Stimulated activated CD4-positive, alpha-beta T cell treated with anti-CD3 and anti-CD28 coated beads, Interleukin-2, amount 100 ng/mL, for 24 hours (primary cell): ENCODE measurements around the gene IFITM2.
"Not testable (repeated sequence)": the region's sequence is repeated elsewhere in the genome, so short reads cannot be mapped to it uniquely, and the experiment has no call there.

Experiments used
- DNase-seq, 2 donors: peaks; one replicate each; pipeline ENCODE4 v3.0.0-alpha.2; 2020

The IFITM2 gene

GRCh38 chr11:349270-349954 lies 41.8 kb downstream of the IFITM2 start:
- DNase-seq: not testable (repeated sequence)

GRCh38 chr11:350033-350722 lies 42.6 kb downstream of the IFITM2 start:
- DNase-seq: not testable (repeated sequence)

DNA sequence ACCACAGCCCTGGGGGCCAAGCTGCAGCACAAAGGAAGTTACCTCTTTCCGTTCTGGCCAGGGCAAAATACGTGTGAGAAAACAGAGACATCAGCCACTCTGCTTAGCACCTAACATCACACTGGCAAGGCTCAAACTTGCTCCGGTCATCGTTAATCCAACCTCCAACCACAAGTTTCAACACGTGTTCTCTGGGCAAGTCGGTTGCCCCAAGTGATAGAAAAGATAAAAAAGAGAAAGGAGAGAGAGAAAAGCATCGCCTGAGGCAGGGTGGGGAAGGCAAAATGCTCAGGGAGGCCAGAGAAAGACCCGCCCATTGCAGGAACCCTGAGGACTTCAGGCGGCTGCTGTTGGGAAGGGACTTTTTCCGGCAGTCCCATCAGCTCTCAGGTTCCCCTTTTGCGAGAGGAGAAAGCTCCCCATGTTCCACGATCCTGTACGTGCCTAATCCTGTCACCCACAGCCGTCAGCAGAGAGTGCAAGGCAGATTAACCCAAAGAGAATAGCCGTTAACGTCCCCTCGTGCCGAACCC lies 43.2 kb downstream of the IFITM2 start:
- no peak for DNase-seq

- DNase-seq: no peak
Observed at GRCh38 chr11:351411-351810, 43.8 kb downstream of the IFITM2 start.

GRCh38 chr11:352456-353031 lies 44.9 kb downstream of the IFITM2 start:
- no peak for DNase-seq

GRCh38 chr11:353179-353873 lies 45.7 kb downstream of the IFITM2 start:
- DNase-seq: no peak

GRCh38 chr11:355581-356458 lies 48.2 kb downstream of the IFITM2 start:
- peak; percentile 86 to 90 for DNase-seq

DNA sequence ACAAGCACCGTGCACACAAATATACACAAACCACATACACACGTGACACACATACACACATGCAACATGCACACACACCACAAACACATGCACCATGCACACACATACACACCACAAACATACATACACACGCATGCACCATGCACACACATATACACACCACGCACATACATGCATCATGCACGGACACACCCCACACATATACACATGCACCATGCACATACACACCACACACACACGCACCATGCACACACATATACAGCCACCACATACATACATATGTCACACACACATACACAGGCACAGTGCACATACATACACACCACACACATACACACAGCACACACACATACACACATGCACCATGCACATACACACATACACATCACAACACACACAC lies 49.0 kb downstream of the IFITM2 start:
- no peak for DNase-seq

DNA sequence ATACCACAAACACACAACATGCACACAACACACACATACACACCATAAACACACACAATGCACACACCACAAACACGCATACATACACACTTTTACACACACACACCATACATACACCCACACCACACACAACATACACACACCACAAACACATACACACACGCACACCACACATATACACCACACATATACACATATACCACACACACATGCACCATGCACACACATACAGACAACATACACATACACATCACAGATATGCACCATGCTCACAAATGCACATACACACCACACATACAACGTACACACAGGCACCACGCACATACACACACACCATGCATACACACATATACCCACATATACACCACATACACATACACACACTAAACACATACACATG lies 50.0 kb downstream of the IFITM2 start:
- no peak for DNase-seq

GRCh38 chr11:358129-358800 lies 50.6 kb downstream of the IFITM2 start:
- DNase-seq: no peak
